ENCODE measurements around the gene FRMD5. TPM values are rescaled to one million over a fixed set of nuclear protein-coding genes. Genes with fewer than 3 reads are reported as not detected.

Gene FRMD5
- total and polyA plus RNA-seq, 2 donors (not counting 1 experiment from before 2014, with no cell fraction given): 1.9 to 4.3 TPM

DNA sequence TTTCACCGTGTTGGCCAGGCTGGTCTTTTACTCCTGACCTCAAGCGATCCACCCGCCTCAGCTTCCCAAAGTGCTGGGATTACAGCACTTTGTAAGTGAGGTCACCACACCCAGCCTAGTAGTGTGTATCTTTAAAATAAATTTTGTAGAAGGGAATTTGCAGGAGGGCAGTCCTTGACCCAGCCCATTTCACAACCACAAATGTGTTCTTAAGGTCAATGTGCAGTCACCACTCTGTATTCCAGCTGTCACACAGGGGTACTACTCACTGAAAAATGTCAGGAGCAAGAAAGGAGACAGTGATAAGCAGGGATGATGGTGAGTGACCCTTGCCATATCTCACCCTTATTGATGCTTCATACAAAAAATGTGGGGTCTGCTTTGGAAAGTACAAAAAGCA is 98.5 kb downstream of the FRMD5 start:
- no peaks in the 10 kb centered on the region for H3K36me3 ChIP-seq (ENCODE audit: control insufficient read depth, insufficient read depth, low read length)
- H3K27me3 ChIP-seq (ENCODE audit: control insufficient read depth, insufficient read depth, low read length): no peaks in the 10 kb centered on the region
- H3K27ac ChIP-seq (ENCODE audit: insufficient read depth, low read length): no peak overlapping the region
- no peak overlapping the region for H3K4me2 ChIP-seq (ENCODE audit: extremely low read depth, insufficient read depth, low read length)
- H3K79me2 ChIP-seq (ENCODE audit: control insufficient read depth, insufficient read depth, low read length): no peaks in the 10 kb centered on the region
- H4K20me1 ChIP-seq (ENCODE audit: control insufficient read depth, extremely low read depth, insufficient read depth, low read length): no peaks in the 10 kb centered on the region
- no peak overlapping the region for H3K9ac ChIP-seq (ENCODE audit: insufficient read depth, low read length)
- H3K4me1 ChIP-seq (ENCODE audit: control insufficient read depth, extremely low read depth, insufficient read depth, low read length): peaks cover 15% of the 10 kb centered on the region
- no peak for TF ChIP-seq EZH2 (IDR thresholded peaks at IDR 0.05; ENCODE audit: low read length, missing control alignments)
- TF ChIP-seq, protein P1, sequence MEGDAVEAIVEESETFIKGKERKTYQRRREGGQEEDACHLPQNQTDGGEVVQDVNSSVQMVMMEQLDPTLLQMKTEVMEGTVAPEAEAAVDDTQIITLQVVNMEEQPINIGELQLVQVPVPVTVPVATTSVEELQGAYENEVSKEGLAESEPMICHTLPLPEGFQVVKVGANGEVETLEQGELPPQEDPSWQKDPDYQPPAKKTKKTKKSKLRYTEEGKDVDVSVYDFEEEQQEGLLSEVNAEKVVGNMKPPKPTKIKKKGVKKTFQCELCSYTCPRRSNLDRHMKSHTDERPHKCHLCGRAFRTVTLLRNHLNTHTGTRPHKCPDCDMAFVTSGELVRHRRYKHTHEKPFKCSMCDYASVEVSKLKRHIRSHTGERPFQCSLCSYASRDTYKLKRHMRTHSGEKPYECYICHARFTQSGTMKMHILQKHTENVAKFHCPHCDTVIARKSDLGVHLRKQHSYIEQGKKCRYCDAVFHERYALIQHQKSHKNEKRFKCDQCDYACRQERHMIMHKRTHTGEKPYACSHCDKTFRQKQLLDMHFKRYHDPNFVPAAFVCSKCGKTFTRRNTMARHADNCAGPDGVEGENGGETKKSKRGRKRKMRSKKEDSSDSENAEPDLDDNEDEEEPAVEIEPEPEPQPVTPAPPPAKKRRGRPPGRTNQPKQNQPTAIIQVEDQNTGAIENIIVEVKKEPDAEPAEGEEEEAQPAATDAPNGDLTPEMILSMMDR (conservative IDR thresholded peaks at IDR 0.05 in 1 of 2, IDR thresholded peaks at IDR 0.05 in 1 of 2; ENCODE audit: low read depth in 1 of 2, low read length in 2 of 2): no peak
- H2AFZ ChIP-seq (ENCODE audit: low read length): no peak overlapping the region
- peak; percentile 23 to 41 for DNase-seq (ENCODE audit: low read depth in 2 of 2)
- H3K4me3 ChIP-seq (replicated peaks in 1 of 4; ENCODE audit: control extremely low read depth in 1 of 4, insufficient read depth in 1 of 4, low read depth in 3 of 4, low read length in 4 of 4): no peak overlapping the region
- no peaks in the 10 kb centered on the region for H3K9me3 ChIP-seq (ENCODE audit: control insufficient read depth, insufficient read depth, low read depth, low read length)

DNA sequence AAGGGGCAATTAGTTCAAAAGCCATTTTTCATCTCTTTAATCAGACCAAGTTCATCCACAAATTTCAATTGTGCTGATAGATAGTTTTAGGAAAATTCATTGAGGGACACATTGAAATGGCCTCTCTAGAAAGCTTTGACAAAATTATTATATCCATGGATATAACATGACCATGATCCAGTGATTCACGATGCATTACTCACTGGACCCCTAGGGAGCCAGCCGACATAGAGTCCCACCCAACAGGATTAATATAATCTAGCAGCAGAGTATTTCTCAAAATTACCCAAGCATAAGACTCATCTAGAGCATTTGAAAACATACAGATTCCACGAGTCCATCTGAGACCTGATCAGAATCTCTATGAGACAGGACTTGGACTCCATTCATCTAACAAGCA is 100.3 kb downstream of the FRMD5 start:
- TF ChIP-seq, protein P1 (conservative IDR thresholded peaks at IDR 0.05 in 1 of 2, IDR thresholded peaks at IDR 0.05 in 1 of 2; ENCODE audit: low read depth in 1 of 2, low read length in 2 of 2): no peak
- TF ChIP-seq EZH2 (IDR thresholded peaks at IDR 0.05; ENCODE audit: low read length, missing control alignments): no peak
- no peak overlapping the region for H3K27ac ChIP-seq (ENCODE audit: insufficient read depth, low read length)
- H3K36me3 ChIP-seq (ENCODE audit: control insufficient read depth, insufficient read depth, low read length): no peaks in the 10 kb centered on the region
- no peak overlapping the region for H3K9ac ChIP-seq (ENCODE audit: insufficient read depth, low read length)
- no peaks in the 10 kb centered on the region for H4K20me1 ChIP-seq (ENCODE audit: control insufficient read depth, extremely low read depth, insufficient read depth, low read length)
- H3K9me3 ChIP-seq (ENCODE audit: control insufficient read depth, insufficient read depth, low read depth, low read length): no peaks in the 10 kb centered on the region
- H3K4me1 ChIP-seq (ENCODE audit: control insufficient read depth, extremely low read depth, insufficient read depth, low read length): peaks cover 10% of the 10 kb centered on the region
- H2AFZ ChIP-seq (ENCODE audit: low read length): no peak overlapping the region
- H3K27me3 ChIP-seq (ENCODE audit: control insufficient read depth, insufficient read depth, low read length): no peaks in the 10 kb centered on the region
- peak in 1 of 2 donors; percentile 25 for DNase-seq (ENCODE audit: low read depth in 2 of 2)
- H3K4me2 ChIP-seq (ENCODE audit: extremely low read depth, insufficient read depth, low read length): no peak overlapping the region
- no peak overlapping the region for H3K4me3 ChIP-seq (replicated peaks in 1 of 4; ENCODE audit: control extremely low read depth in 1 of 4, insufficient read depth in 1 of 4, low read depth in 3 of 4, low read length in 4 of 4)
- H3K79me2 ChIP-seq (ENCODE audit: control insufficient read depth, insufficient read depth, low read length): no peaks in the 10 kb centered on the region

DNA sequence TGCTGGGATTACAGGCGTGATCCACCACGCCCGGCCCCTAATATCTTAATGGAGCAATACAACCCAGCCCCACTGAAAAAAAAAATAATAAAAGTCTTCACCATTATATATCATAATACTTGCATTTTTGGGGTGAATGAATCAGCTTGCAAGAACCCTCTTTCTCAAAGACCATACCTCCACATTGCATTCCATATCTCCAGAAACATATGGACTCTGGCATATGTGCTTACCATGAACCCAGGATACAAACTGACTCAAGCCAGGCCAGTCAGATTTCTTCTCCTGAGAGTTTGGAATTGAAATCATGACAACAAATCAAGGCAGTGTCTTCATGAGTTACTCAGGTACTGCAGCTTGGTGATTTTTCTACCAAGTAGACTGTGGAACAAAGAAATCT is 101.2 kb downstream of the FRMD5 start:
- no peak for DNase-seq (ENCODE audit: low read depth in 2 of 2)
- H2AFZ ChIP-seq (ENCODE audit: low read length): no peak overlapping the region
- no peak overlapping the region for H3K27ac ChIP-seq (ENCODE audit: insufficient read depth, low read length)
- H3K4me2 ChIP-seq (ENCODE audit: extremely low read depth, insufficient read depth, low read length): no peak overlapping the region
- no peaks in the 10 kb centered on the region for H4K20me1 ChIP-seq (ENCODE audit: control insufficient read depth, extremely low read depth, insufficient read depth, low read length)
- no peaks in the 10 kb centered on the region for H3K27me3 ChIP-seq (ENCODE audit: control insufficient read depth, insufficient read depth, low read length)
- H3K4me1 ChIP-seq (ENCODE audit: control insufficient read depth, extremely low read depth, insufficient read depth, low read length): peaks cover 5% of the 10 kb centered on the region
- no peak overlapping the region for H3K9ac ChIP-seq (ENCODE audit: insufficient read depth, low read length)
- no peaks in the 10 kb centered on the region for H3K9me3 ChIP-seq (ENCODE audit: control insufficient read depth, insufficient read depth, low read depth, low read length)
- no peaks in the 10 kb centered on the region for H3K79me2 ChIP-seq (ENCODE audit: control insufficient read depth, insufficient read depth, low read length)
- H3K4me3 ChIP-seq (replicated peaks in 1 of 4; ENCODE audit: control extremely low read depth in 1 of 4, insufficient read depth in 1 of 4, low read depth in 3 of 4, low read length in 4 of 4): no peak overlapping the region
- TF ChIP-seq, protein P1 (conservative IDR thresholded peaks at IDR 0.05 in 1 of 2, IDR thresholded peaks at IDR 0.05 in 1 of 2; ENCODE audit: low read depth in 1 of 2, low read length in 2 of 2): no peak
- no peak for TF ChIP-seq EZH2 (IDR thresholded peaks at IDR 0.05; ENCODE audit: low read length, missing control alignments)
- no peaks in the 10 kb centered on the region for H3K36me3 ChIP-seq (ENCODE audit: control insufficient read depth, insufficient read depth, low read length)

All from fibroblast of lung (primary cell).